Measurements from ENCODE around the gene GJA10. TPM values are rescaled to one million over a fixed set of nuclear protein-coding genes. Genes with fewer than 3 reads are reported as not detected.
A peak's percentile ranks its signal among the peaks of the same experiment; 100 is the strongest.
"Not testable (repeated sequence)": the region's sequence is repeated elsewhere in the genome, so short reads cannot be mapped to it uniquely, and the experiment has no call there.

The GJA10 gene
- total RNA-seq, 1 donor from 2014 or later: not detected

GRCh38 chr6:89890845-89891528 lies 3.3 kb upstream of the GJA10 start:
- peaks cover 12% of the 10 kb centered on the region for H3K4me1 Mint-ChIP-seq
- intact Hi-C loops (cut with micrococcal nuclease); H3K4me3 Mint-ChIP-seq; H3K27ac Mint-ChIP-seq; H3K9me3 Mint-ChIP-seq; DNase-seq; H3K36me3 Mint-ChIP-seq (ENCODE audit: low read depth): not testable (repeated sequence)
- H3K27me3 Mint-ChIP-seq: peaks cover 36% of the 10 kb centered on the region

- H3K9me3 Mint-ChIP-seq; H3K4me3 Mint-ChIP-seq; intact Hi-C loops (cut with micrococcal nuclease); DNase-seq; H3K36me3 Mint-ChIP-seq (ENCODE audit: low read depth); H3K27ac Mint-ChIP-seq: not testable (repeated sequence)
- Mint-ChIP-seq H3K27me3 (peaks cover 43% of the 10 kb centered on the region), H3K4me1 (peaks cover 12% of the 10 kb centered on the region)
Measured at GRCh38 chr6:89892577-89892976, 1.7 kb upstream of the GJA10 start.

DNA sequence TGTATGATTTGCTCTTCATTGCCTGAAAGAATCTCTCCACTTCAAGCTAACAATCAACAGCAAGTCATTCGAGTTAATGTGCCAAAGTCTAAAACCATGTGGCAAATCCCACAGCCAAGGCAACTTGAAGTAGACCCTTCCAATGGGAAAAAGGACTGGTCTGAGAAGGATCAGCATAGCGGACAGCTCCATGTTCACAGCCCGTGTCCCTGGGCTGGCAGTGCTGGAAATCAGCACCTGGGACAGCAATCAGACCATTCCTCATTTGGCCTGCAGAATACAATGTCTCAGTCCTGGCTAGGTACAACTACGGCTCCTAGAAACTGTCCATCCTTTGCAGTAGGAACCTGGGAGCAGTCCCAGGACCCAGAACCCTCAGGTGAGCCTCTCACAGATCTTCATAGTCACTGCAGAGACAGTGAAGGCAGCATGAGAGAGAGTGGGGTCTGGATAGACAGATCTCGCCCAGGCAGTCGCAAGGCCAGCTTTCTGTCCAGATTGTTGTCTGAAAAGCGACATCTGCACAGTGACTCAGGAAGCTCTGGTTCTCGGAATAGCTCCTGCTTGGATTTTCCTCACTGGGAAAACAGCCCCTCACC lies 1.1 kb downstream of the GJA10 start:
- peaks cover 43% of the 10 kb centered on the region for H3K27me3 Mint-ChIP-seq
- intact Hi-C loops (cut with micrococcal nuclease): no loop called here

GRCh38 chr6:89910001-89910901 lies 16.0 kb downstream of the GJA10 start:
- intact Hi-C loops (cut with micrococcal nuclease); H3K4me3 Mint-ChIP-seq; H3K27ac Mint-ChIP-seq; H3K4me1 Mint-ChIP-seq; H3K9me3 Mint-ChIP-seq; H3K27me3 Mint-ChIP-seq; DNase-seq; H3K36me3 Mint-ChIP-seq (ENCODE audit: low read depth): not testable (repeated sequence)

More for the DNA sequence above, 1.1 kb downstream of the GJA10 start:
- H3K27ac Mint-ChIP-seq: no peak overlapping the region
- DNase-seq: peak; percentile 65
- H3K9me3 Mint-ChIP-seq: no peaks in the 10 kb centered on the region
- H3K4me1 Mint-ChIP-seq: peaks cover 7% of the 10 kb centered on the region
- no peaks in the 10 kb centered on the region for H3K36me3 Mint-ChIP-seq (ENCODE audit: low read depth)
- no peak overlapping the region for H3K4me3 Mint-ChIP-seq

DNA sequence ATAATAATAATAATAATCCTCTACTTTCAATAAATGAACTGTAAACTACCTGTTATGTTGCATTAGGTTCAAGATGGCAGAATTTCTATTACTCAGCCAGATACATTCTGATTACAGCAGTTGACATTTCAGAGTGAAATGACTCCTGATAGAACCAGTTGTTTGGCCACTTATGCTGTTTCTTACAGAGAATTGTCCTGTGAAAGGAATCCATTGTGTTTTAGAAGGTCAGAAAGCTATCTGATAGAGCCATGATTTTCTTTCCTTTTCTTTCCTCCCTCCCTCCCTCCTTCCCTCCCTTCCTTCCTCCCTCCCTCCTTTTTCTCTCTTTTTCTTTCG lies 16.6 kb downstream of the GJA10 start:
- no peak for DNase-seq
- H3K4me1 Mint-ChIP-seq: peaks cover 6% of the 10 kb centered on the region
- peaks cover 9% of the 10 kb centered on the region for H3K27me3 Mint-ChIP-seq
- no peaks in the 10 kb centered on the region for H3K36me3 Mint-ChIP-seq (ENCODE audit: low read depth)
- peaks cover 8% of the 10 kb centered on the region for H3K9me3 Mint-ChIP-seq
- intact Hi-C loops (cut with micrococcal nuclease): no loop called here
- no peak overlapping the region for H3K27ac Mint-ChIP-seq
- no peak overlapping the region for H3K4me3 Mint-ChIP-seq

DNA sequence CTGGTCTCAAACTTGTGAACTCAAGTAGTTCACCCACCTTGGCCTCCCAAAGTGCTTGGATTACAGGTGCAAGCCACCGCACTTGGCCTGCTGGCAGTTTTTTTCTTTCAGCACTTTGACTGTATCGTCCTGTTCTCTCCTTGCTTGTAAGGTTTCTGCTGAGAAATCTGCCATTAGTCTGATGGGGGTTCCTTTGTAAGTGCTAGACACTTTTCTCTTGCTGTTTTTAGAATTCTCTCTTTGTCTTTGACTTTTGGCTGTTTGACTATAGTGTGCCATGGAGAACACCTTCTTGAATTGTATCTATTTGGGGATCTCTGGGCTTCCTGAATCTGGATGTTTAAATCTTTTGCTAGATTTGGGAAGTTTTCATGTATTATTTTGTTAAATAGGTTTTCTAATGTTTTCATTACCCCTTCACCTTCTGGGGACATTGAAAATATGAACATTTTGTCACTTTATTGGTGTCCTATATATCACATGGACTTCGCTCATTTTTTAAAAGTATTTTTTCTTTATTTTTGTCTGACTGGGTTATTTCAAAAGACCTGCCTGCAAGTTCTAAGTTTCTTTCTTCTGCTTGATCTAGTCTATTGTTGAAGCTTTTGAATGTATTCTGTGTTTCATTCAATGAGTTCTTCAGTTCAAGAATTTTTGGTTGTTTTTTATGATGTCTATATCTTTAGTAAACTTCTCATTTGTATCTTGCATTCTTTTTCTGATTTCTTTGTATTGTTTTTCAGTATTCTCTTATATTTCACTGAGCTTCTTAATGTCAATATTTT lies 22.1 kb downstream of the GJA10 start:
- Mint-ChIP-seq H3K36me3 (ENCODE audit: low read depth) (no peaks in the 10 kb centered on the region), H3K4me1 (peaks cover 2% of the 10 kb centered on the region), H3K4me3 (no peak overlapping the region), H3K9me3 (peaks cover 28% of the 10 kb centered on the region), H3K27ac (no peak overlapping the region), H3K27me3 (peaks cover 2% of the 10 kb centered on the region)
- intact Hi-C loops (cut with micrococcal nuclease): no loop called here
- no peak for DNase-seq

DNA sequence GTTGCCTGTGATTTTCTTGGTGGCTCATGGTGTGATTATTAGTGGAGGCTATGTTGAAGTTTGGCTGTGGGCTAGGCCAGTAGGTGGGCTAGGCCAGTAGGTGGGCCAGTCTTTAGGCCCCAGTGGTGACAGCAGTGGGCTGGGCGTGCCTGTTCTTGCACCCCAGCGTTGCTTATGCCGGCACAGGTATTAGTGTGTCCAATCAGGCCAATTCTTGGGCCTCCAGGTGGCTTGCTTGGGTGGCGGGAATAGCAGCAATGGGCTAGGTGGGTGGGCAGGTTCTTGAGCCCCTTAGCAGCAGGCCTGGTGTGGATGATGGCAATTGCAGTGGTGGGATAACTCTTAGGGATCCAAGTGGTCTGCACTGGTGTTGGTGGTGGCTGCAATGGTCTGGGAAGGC lies 22.9 kb downstream of the GJA10 start:
- peaks cover 2% of the 10 kb centered on the region for H3K4me1 Mint-ChIP-seq
- H3K36me3 Mint-ChIP-seq (ENCODE audit: low read depth): no peaks in the 10 kb centered on the region
- no peak overlapping the region for H3K4me3 Mint-ChIP-seq
- peaks cover 2% of the 10 kb centered on the region for H3K27me3 Mint-ChIP-seq
- H3K27ac Mint-ChIP-seq: no peak overlapping the region
- H3K9me3 Mint-ChIP-seq: peaks cover 28% of the 10 kb centered on the region
- intact Hi-C loops (cut with micrococcal nuclease): no loop called here
- no peak for DNase-seq

DNA sequence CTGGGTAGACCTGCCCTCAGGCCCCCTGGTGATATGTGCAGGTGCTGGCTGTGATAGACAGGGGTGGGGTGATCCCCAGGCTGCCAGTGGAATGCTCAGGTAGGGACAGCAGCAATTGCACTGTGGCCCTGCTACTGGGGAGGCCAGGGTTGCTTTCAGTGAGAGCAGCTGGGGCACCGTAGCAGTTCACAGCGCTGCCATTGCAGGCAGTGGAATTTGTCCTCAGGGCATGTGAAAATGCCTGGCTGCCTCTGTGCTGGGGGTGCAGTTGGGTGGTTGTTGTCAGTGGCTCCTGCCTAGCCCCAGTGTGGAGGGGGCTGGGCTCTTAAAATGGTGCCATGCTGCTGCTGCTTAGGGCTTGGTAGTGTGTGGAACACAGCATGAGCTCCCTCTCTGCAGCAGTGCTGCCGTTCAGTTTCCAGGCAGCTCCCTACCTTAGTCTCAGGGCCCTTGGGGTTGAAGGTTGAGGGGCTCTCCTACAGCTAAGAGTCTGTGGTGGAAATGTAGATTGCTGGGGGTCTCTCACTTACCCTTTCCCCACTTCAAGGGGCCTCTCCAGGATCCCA lies 23.6 kb downstream of the GJA10 start:
- H3K27me3 Mint-ChIP-seq: peaks cover 2% of the 10 kb centered on the region
- H3K27ac Mint-ChIP-seq: no peak overlapping the region
- H3K4me3 Mint-ChIP-seq: no peak overlapping the region
- intact Hi-C loops (cut with micrococcal nuclease): no loop called here
- no peak for DNase-seq
- peaks cover 2% of the 10 kb centered on the region for H3K4me1 Mint-ChIP-seq
- H3K36me3 Mint-ChIP-seq (ENCODE audit: low read depth): no peaks in the 10 kb centered on the region
- peaks cover 28% of the 10 kb centered on the region for H3K9me3 Mint-ChIP-seq

GRCh38 chr6:89921197-89921596 lies 26.9 kb downstream of the GJA10 start:
- no peak overlapping the region for H3K27ac Mint-ChIP-seq
- H3K4me3 Mint-ChIP-seq: no peak overlapping the region
- intact Hi-C loops (cut with micrococcal nuclease): no loop called here
- peaks cover 2% of the 10 kb centered on the region for H3K36me3 Mint-ChIP-seq (ENCODE audit: low read depth)
- H3K9me3 Mint-ChIP-seq: peaks cover 18% of the 10 kb centered on the region
- H3K27me3 Mint-ChIP-seq: no peaks in the 10 kb centered on the region
- peaks cover 4% of the 10 kb centered on the region for H3K4me1 Mint-ChIP-seq
- no peak for DNase-seq

DNA sequence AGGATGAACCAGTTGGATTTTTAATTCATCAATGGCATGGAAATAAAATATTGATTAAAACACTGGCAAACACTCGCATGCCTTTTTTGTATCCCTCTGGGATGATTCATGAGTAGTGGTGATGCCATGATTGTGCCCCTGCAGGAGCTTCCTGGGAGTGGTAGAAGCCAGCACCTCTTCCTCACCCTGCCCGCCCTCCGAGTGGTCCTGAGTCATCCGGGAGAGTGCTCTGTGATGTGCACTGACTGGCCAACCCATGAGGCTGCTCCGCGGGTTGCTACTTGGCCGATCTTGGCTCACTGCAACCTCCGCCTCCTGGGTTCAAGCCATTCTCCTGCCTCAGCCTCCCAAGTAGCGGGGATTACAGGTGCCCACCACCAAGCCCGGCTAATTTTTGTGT lies 27.4 kb downstream of the GJA10 start:
- no peak overlapping the region for H3K4me3 Mint-ChIP-seq
- intact Hi-C loops (cut with micrococcal nuclease): no loop called here
- peaks cover 5% of the 10 kb centered on the region for H3K4me1 Mint-ChIP-seq
- peaks cover 2% of the 10 kb centered on the region for H3K36me3 Mint-ChIP-seq (ENCODE audit: low read depth)
- H3K27me3 Mint-ChIP-seq: no peaks in the 10 kb centered on the region
- DNase-seq: no peak
- H3K9me3 Mint-ChIP-seq: peaks cover 14% of the 10 kb centered on the region
- H3K27ac Mint-ChIP-seq: no peak overlapping the region

DNA sequence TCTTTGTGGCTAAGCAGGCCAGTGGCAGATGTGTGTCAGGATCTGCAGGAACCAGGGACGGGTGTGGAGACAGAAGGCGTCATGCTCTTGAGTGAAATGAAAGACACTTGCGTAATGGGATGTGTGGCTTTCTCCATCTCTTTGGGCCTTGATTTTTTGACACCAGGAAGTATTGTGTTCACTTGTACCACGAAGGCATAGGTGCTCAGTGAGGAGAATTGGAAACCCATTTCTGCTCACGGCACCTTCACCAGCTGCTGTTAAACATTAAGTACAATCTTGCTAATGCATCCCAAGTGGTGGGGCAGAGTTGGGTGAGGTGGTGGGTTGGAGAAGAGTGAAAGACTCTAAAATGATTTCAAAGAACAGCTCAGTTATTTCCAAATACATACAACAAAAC lies 30.0 kb downstream of the GJA10 start:
- Mint-ChIP-seq H3K27me3 (no peaks in the 10 kb centered on the region), H3K4me3 (no peak overlapping the region), H3K27ac (no peak overlapping the region), H3K9me3 (no peaks in the 10 kb centered on the region), H3K4me1 (peaks cover 24% of the 10 kb centered on the region), H3K36me3 (ENCODE audit: low read depth) (peaks cover 26% of the 10 kb centered on the region)
- intact Hi-C loops (cut with micrococcal nuclease): no loop called here
- DNase-seq: no peak

DNA sequence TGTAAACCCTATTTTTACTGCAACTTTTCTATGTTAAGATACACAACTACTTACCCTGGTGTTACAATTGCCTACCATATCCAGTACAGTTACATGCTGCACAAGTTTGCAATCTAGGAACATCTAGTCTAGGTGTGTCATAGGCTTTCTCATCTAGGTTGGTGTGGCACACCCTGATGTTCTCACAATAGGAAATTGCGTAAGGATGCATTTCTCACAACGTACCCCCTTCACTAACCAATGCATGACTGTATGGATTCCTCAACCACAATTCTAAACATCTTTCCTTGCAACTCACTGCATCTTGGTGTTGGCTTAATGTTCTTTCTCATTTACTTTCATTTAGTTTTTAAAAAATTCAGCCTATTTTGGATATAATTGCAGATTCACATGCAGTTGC lies 31.6 kb downstream of the GJA10 start:
- no peak overlapping the region for H3K4me3 Mint-ChIP-seq
- H3K4me1 Mint-ChIP-seq: peaks cover 33% of the 10 kb centered on the region
- intact Hi-C loops (cut with micrococcal nuclease): no loop called here
- H3K27ac Mint-ChIP-seq: no peak overlapping the region
- no peaks in the 10 kb centered on the region for H3K9me3 Mint-ChIP-seq
- H3K36me3 Mint-ChIP-seq (ENCODE audit: low read depth): peaks cover 38% of the 10 kb centered on the region
- H3K27me3 Mint-ChIP-seq: no peaks in the 10 kb centered on the region
- DNase-seq: no peak

GRCh38 chr6:89927264-89927663 lies 33.0 kb downstream of the GJA10 start:
- H3K9me3 Mint-ChIP-seq: no peaks in the 10 kb centered on the region
- H3K4me3 Mint-ChIP-seq: no peak overlapping the region
- H3K4me1 Mint-ChIP-seq: peaks cover 33% of the 10 kb centered on the region
- DNase-seq: no peak
- peaks cover 49% of the 10 kb centered on the region for H3K36me3 Mint-ChIP-seq (ENCODE audit: low read depth)
- intact Hi-C loops (cut with micrococcal nuclease): no loop called here
- no peak overlapping the region for H3K27ac Mint-ChIP-seq
- H3K27me3 Mint-ChIP-seq: no peaks in the 10 kb centered on the region
